K562 (cell line): ENCODE measurements around the gene BSDC1. TPM values are rescaled to one million over a fixed set of nuclear protein-coding genes. Genes with fewer than 3 reads are reported as not detected.
A peak's percentile ranks its signal among the peaks of the same experiment; 100 is the strongest.

Experiments
- CBX8 ChIP-seq: fragments of 200-600 bp; sonication (generic); IDR thresholded peaks from 2 replicates; pipeline ENCODE4 v1.6.1; 2012; ENCODE audit warnings: borderline replicate concordance, mixed run types, low read depth, mild to moderate bottlenecking, moderate library complexity, mixed read lengths, low read length, control low read depth, inconsistent platforms; ENCODE audit not compliant: poor library complexity, severe bottlenecking; ENCODE audit errors: extremely low read depth
- DLX4 ChIP-seq: fragments of 250-450 bp; sonication (Bioruptor Pico); IDR thresholded peaks from 2 replicates; pipeline ENCODE4 v1.6.1; 2021; ENCODE audit warnings: mild to moderate bottlenecking
- E4F1 ChIP-seq: fragments of 250-450 bp; sonication (Bioruptor Pico); IDR thresholded peaks from 2 replicates; pipeline ENCODE4 v1.5.0; 2021; ENCODE audit warnings: mild to moderate bottlenecking, borderline replicate concordance
- EP300 ChIP-seq: IDR thresholded peaks from 2 replicates; pipeline ENCODE4 v1.6.1; 2012; ENCODE audit warnings: low read length, improper control_type of control experiment
- FOXA1 ChIP-seq: fragments of 450-650 bp; IDR thresholded peaks from 2 replicates; pipeline ENCODE4 v1.6.1; 2016; ENCODE audit warnings: mild to moderate bottlenecking, borderline replicate concordance
- ID3 ChIP-seq, 2 experiments: fragments of 250-450 bp in 1 of 2; fragments of 450-650 bp in 1 of 2; sonication (Bioruptor Pico) in 1 of 2; IDR thresholded peaks; 2 replicates each; pipeline versions ENCODE4 v1.6.1 to v1.8.0; 2016 to 2021; ENCODE audit warnings: mild to moderate bottlenecking in 2 of 2, moderate library complexity in 2 of 2, missing compliant biosample characterization in 1 of 2, missing genetic modification characterization in 1 of 2
- PCBP2 ChIP-seq: fragments of 200-400 bp; formaldehyde crosslinking; IDR thresholded peaks from 2 replicates; pipeline ENCODE4 v1.6.1; 2018; ENCODE audit warnings: low read length, low read depth, mild to moderate bottlenecking, moderate library complexity; ENCODE audit not compliant: poor library complexity, severe bottlenecking
- SRSF3 ChIP-seq: fragments of 200-400 bp; formaldehyde crosslinking; IDR thresholded peaks from 2 replicates; pipeline ENCODE4 v1.6.1; 2016; ENCODE audit warnings: mild to moderate bottlenecking, low read length, moderate library complexity; ENCODE audit not compliant: insufficient read depth
- TCF7 ChIP-seq: sonication (generic); IDR thresholded peaks from 2 replicates; pipeline ENCODE4 v1.6.1; 2016; ENCODE audit warnings: antibody characterized with exemption, borderline replicate concordance
- THRA ChIP-seq: fragments of 450-650 bp; IDR thresholded peaks from 2 replicates; pipeline ENCODE4 v1.6.1; 2017; ENCODE audit warnings: mild to moderate bottlenecking, moderate library complexity
- ZBTB2 ChIP-seq: fragments of 450-650 bp; IDR thresholded peaks from 2 replicates; pipeline ENCODE4 v1.6.1; 2016; ENCODE audit warnings: antibody characterized with exemption
- ZFX ChIP-seq: sonication (generic); formaldehyde crosslinking; IDR thresholded peaks from 2 replicates; pipeline ENCODE4 v1.8.0; 2022; ENCODE audit warnings: mild to moderate bottlenecking, missing genetic modification reagents, moderate library complexity
- ZKSCAN1 ChIP-seq: fragments of 150-350 bp; IDR thresholded peaks from 2 replicates; pipeline ENCODE4 v1.6.1; 2016; ENCODE audit warnings: low read depth, low read length
- ZNF124 ChIP-seq: sonication (generic); formaldehyde crosslinking; IDR thresholded peaks from 2 replicates; pipeline ENCODE4 v1.8.1; 2022; ENCODE audit warnings: missing genetic modification reagents
- ZNF134 ChIP-seq: fragments of 250-450 bp; sonication (Bioruptor Pico); conservative IDR thresholded peaks from 2 replicates; pipeline ENCODE4 v1.4.0; 2020
- ZNF23 ChIP-seq: fragments of 250-450 bp; sonication (Bioruptor Pico); IDR thresholded peaks from 2 replicates; pipeline ENCODE4 v1.4.0; 2020; ENCODE audit warnings: mild to moderate bottlenecking
- ZNF551 ChIP-seq: fragments of 250-450 bp; sonication (Bioruptor Pico); IDR thresholded peaks from 2 replicates; pipeline ENCODE4 v1.5.0; 2021; ENCODE audit warnings: mild to moderate bottlenecking, moderate library complexity
- polyA plus RNA-seq, 8 experiments: library from polyadenylated mRNA; depleted of rRNA in 4 of 8; stranded (reverse) in 5 of 8; unstranded in 3 of 8; fragments of >200 nt; fragmentation: Nextera tagmentation in 2 of 8; fragmentation: Illumina TruSeq in 1 of 8; extraction: Ambion mirVana in 2 of 8; extraction: Trizol in 1 of 8; gene quantifications; 2 replicates each; pipeline versions ENCODE4 v1.2.1 to v1.2.3, GENCODE V29; 2011 to 2014; ENCODE audit warnings: inconsistent platforms in 1 of 8, missing spikeins in 1 of 8
- total RNA-seq, 7 experiments: library from RNA; depleted of rRNA in 6 of 7; stranded (reverse); fragments of >200 nt in 6 of 7; fragmentation: Illumina TruSeq in 2 of 7; extraction: Trizol in 2 of 7; gene quantifications; 2 replicates each; pipeline versions ENCODE4 v1.2.1 to v1.2.3, GENCODE V29; 2011 to 2021; ENCODE audit warnings: low replicate concordance in 1 of 7
- TF ChIP-seq, protein P1 (sequence below): IDR thresholded peaks from 2 replicates; pipeline ENCODE4 v1.6.1; 2011; ENCODE audit warnings: borderline replicate concordance, low read depth, mild to moderate bottlenecking, moderate library complexity, low read length; ENCODE audit not compliant: insufficient read depth, poor library complexity, severe bottlenecking

Gene BSDC1
- total and polyA plus RNA-seq, 9 of the 15 experiments (the other 6 are each of a cell fraction or from before 2014, with no cell fraction given), result 10.2 to 96.8 (median 73.1) TPM

GRCh38 chr1:32350785-32351398, 43.3 kb downstream of the BSDC1 start (continued):
- TF ChIP-seq FOXA1 (no peak), E4F1 (CRISPR knock-in tag) (no peak), PCBP2 (no peak), ZBTB2 (no peak; the same call in 1 of the 2 replicates), ZNF124 (CRISPR knock-in tag) (no peak), ZFX (peak; percentile 97), TCF7 (no peak), ID3 (CRISPR knock-in tag; IDR thresholded peaks at IDR 0.05) (peak; percentile 45; the same call in 1 of the 2 replicates), ID3 (tag; IDR thresholded peaks at IDR 0.05) (peak; percentile 52), EP300 (no peak), THRA (no peak), DLX4 (CRISPR knock-in tag) (no peak), ZNF134 (0 out of 2 replicates have a peak, but pooled peaks have one; percentile 48), SRSF3 (no peak), ZNF23 (CRISPR knock-in tag) (0 out of 2 replicates have a peak, but pooled peaks have one; percentile 12), CBX8 (no peak), ZKSCAN1 (peak; percentile 62; the same call in 1 of the 2 replicates), ZNF551 (CRISPR knock-in tag) (no peak)
- TF ChIP-seq, protein P1, sequence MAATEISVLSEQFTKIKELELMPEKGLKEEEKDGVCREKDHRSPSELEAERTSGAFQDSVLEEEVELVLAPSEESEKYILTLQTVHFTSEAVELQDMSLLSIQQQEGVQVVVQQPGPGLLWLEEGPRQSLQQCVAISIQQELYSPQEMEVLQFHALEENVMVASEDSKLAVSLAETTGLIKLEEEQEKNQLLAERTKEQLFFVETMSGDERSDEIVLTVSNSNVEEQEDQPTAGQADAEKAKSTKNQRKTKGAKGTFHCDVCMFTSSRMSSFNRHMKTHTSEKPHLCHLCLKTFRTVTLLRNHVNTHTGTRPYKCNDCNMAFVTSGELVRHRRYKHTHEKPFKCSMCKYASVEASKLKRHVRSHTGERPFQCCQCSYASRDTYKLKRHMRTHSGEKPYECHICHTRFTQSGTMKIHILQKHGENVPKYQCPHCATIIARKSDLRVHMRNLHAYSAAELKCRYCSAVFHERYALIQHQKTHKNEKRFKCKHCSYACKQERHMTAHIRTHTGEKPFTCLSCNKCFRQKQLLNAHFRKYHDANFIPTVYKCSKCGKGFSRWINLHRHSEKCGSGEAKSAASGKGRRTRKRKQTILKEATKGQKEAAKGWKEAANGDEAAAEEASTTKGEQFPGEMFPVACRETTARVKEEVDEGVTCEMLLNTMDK, result peak; percentile 100
